ENCODE data around the gene AREG. TPM values are rescaled to one million over a fixed set of nuclear protein-coding genes. Genes with fewer than 3 reads are reported as not detected.

The AREG gene
- total RNA-seq, 2 donors from 2014 or later, result 1.3 TPM; not detected in 1

DNA sequence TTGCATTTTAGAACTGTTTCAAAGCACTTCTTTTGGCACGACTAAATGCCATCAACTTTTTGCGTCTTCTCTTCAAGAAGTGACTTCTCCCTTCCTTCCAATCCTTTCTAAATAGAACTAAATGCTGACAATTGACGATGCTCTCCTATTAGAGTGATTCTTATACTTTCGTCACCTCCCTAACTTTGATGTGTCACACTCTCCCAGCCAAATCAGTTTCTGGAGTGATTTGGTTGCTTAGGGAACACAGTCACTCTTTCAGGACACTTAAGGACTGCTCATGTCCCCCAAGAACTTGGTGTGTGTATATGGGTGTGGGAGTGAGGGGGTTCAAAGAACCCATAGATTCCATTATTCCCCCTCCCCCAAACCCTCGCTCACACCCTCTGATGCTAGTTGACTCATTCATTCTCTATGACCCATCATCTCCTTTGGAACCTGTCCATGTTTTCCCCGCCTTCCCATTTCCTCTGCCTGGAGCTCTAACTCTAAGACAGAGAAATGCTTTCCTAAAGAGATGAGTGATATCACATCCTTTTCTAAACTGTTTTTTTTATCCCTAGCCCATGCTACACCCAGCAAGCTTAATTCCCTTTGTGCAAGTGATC is 26.8 kb upstream of the AREG start:
- Histone ChIP-seq H3K4me1 (ENCODE audit: control insufficient read depth, insufficient read depth, low read length) (no peaks in the 10 kb centered on the region), H3K9me3 (ENCODE audit: control insufficient read depth, low read length) (no peaks in the 10 kb centered on the region), H3K27ac (ENCODE audit: low read depth, low read length) (no peak overlapping the region), H3K9ac (ENCODE audit: extremely low read depth, low read length, poor library complexity, severe bottlenecking) (no peak overlapping the region), H3K36me3 (ENCODE audit: control insufficient read depth, insufficient read depth, low read length) (no peaks in the 10 kb centered on the region), H3K27me3 (ENCODE audit: control insufficient read depth, insufficient read depth, low read length, poor library complexity, severe bottlenecking) (no peaks in the 10 kb centered on the region), H3K4me3 (ENCODE audit: low read length) (no peak overlapping the region)
- Mint-ChIP-seq H3K4me1 (peaks cover 2% of the 10 kb centered on the region), H3K27me3 (ENCODE audit: insufficient read depth) (no peaks in the 10 kb centered on the region), H3K36me3 (ENCODE audit: low read depth) (no peaks in the 10 kb centered on the region), H3K9me3 (peaks cover 7% of the 10 kb centered on the region), H3K27ac (no peak overlapping the region), H3K4me3 (no peak overlapping the region)
- TF ChIP-seq, protein P1, sequence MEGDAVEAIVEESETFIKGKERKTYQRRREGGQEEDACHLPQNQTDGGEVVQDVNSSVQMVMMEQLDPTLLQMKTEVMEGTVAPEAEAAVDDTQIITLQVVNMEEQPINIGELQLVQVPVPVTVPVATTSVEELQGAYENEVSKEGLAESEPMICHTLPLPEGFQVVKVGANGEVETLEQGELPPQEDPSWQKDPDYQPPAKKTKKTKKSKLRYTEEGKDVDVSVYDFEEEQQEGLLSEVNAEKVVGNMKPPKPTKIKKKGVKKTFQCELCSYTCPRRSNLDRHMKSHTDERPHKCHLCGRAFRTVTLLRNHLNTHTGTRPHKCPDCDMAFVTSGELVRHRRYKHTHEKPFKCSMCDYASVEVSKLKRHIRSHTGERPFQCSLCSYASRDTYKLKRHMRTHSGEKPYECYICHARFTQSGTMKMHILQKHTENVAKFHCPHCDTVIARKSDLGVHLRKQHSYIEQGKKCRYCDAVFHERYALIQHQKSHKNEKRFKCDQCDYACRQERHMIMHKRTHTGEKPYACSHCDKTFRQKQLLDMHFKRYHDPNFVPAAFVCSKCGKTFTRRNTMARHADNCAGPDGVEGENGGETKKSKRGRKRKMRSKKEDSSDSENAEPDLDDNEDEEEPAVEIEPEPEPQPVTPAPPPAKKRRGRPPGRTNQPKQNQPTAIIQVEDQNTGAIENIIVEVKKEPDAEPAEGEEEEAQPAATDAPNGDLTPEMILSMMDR (conservative IDR thresholded peaks at IDR 0.05), result no peak
- WGBS, 2 experiments (ENCODE audit: insufficient coverage in 1 of 2, insufficient read length in 1 of 2), result 89 to 92% methylated on average over 6 of the region's 6 CpGs
- DNase-seq, result no peak

DNA sequence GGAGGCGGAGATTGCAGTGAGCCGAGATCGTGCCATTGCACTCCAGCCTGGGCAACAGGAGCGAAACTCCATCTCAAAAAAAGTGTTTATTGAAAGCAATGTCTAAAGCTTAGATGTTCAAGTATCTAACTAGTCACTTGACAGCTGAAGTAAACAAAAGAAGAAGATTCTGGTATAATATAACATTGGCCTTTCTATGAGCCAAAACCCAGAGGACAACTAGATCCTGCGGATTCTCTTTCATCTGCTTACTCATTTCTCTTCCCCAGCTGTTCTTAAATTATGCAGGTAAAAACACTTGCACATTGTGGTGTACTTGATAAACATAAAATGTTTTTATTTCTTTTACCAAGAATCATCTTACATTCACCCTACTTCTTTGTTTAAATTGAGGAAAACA is 24.1 kb upstream of the AREG start:
- H3K4me3 Mint-ChIP-seq, result no peak overlapping the region
- Histone ChIP-seq H3K36me3 (ENCODE audit: control insufficient read depth, insufficient read depth, low read length) (no peaks in the 10 kb centered on the region), H3K27ac (ENCODE audit: low read depth, low read length) (no peak overlapping the region), H3K4me1 (ENCODE audit: control insufficient read depth, insufficient read depth, low read length) (no peaks in the 10 kb centered on the region), H3K9me3 (ENCODE audit: control insufficient read depth, low read length) (no peaks in the 10 kb centered on the region), H3K27me3 (ENCODE audit: control insufficient read depth, insufficient read depth, low read length, poor library complexity, severe bottlenecking) (no peaks in the 10 kb centered on the region), H3K9ac (ENCODE audit: extremely low read depth, low read length, poor library complexity, severe bottlenecking) (no peak overlapping the region), H3K4me3 (ENCODE audit: low read length) (no peak overlapping the region)
- TF ChIP-seq, protein P1 (conservative IDR thresholded peaks at IDR 0.05), result no peak
- WGBS, 2 experiments (ENCODE audit: insufficient coverage in 1 of 2, insufficient read length in 1 of 2), result 67% methylated on average over 5 of the region's 5 CpGs; no CpG with 5 or more reads in 1 of the 2 experiments
- peaks cover 5% of the 10 kb centered on the region for H3K4me1 Mint-ChIP-seq
- no peak overlapping the region for H3K27ac Mint-ChIP-seq
- no peak for DNase-seq
- peaks cover 7% of the 10 kb centered on the region for H3K9me3 Mint-ChIP-seq
- H3K36me3 Mint-ChIP-seq (ENCODE audit: low read depth), result no peaks in the 10 kb centered on the region
- H3K27me3 Mint-ChIP-seq (ENCODE audit: insufficient read depth), result no peaks in the 10 kb centered on the region

DNA sequence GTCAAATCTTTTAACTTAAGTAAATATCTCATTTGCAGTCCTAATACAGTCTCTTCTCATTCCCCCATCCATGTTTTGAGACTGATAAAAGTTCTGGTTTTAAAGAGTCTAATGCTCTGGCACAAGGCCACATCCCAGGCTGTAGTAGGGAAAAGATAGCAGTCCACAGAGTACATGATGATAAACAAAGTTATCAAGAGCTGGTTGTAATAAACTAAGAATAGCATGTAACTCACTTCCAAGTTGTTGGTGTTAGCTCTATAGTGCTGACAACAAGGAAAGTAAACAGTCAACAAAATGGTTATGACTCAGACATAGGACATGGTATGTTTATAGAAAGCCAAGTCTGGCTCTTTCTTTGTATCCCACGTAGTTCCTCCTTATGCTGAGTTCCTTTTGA is 21.8 kb upstream of the AREG start:
- Histone ChIP-seq H3K36me3 (ENCODE audit: control insufficient read depth, insufficient read depth, low read length) (no peaks in the 10 kb centered on the region), H3K4me1 (ENCODE audit: control insufficient read depth, insufficient read depth, low read length) (no peaks in the 10 kb centered on the region), H3K9ac (ENCODE audit: extremely low read depth, low read length, poor library complexity, severe bottlenecking) (no peak overlapping the region), H3K9me3 (ENCODE audit: control insufficient read depth, low read length) (no peaks in the 10 kb centered on the region), H3K27ac (ENCODE audit: low read depth, low read length) (no peak overlapping the region), H3K4me3 (ENCODE audit: low read length) (no peak overlapping the region), H3K27me3 (ENCODE audit: control insufficient read depth, insufficient read depth, low read length, poor library complexity, severe bottlenecking) (no peaks in the 10 kb centered on the region)
- TF ChIP-seq, protein P1 (conservative IDR thresholded peaks at IDR 0.05), result no peak
- H3K36me3 Mint-ChIP-seq (ENCODE audit: low read depth), result no peaks in the 10 kb centered on the region
- H3K27me3 Mint-ChIP-seq (ENCODE audit: insufficient read depth), result no peaks in the 10 kb centered on the region
- no peak for DNase-seq
- H3K27ac Mint-ChIP-seq, result no peak overlapping the region
- WGBS, 2 experiments (ENCODE audit: insufficient coverage in 1 of 2, insufficient read length in 1 of 2), result 55% methylated on average over 1 of the region's 1 CpG; no CpG with 5 or more reads in 1 of the 2 experiments
- H3K4me3 Mint-ChIP-seq, result no peak overlapping the region
- peaks cover 7% of the 10 kb centered on the region for H3K9me3 Mint-ChIP-seq
- peaks cover 5% of the 10 kb centered on the region for H3K4me1 Mint-ChIP-seq
